Smooth muscle cell (in vitro differentiated cells): Measurements from ENCODE around the gene CATSPERZ. TPM values are rescaled to one million over a fixed set of nuclear protein-coding genes. Genes with fewer than 3 reads are reported as not detected.

Experiments
- DNase-seq: peaks from one replicate; lab custom pipeline; 2025; ENCODE audit not compliant: unreplicated experiment; lab: John Stamatoyannopoulos, UW
- H2AFZ ChIP-seq: fragments of 200-600 bp; sonication (generic); 2 replicates; pipeline ENCODE4 v1.6.0; 2016; ENCODE audit warnings: antibody characterized with exemption, low read depth, mild to moderate bottlenecking
- H3F3A ChIP-seq: fragments of 200-600 bp; sonication (generic); 2 replicates; pipeline ENCODE4 v1.6.0; 2017; ENCODE audit warnings: antibody characterized with exemption, low read depth
- H3K27ac ChIP-seq: fragments of 200-600 bp; sonication (generic); 2 replicates; pipeline ENCODE4 v1.5.1; 2016; ENCODE audit warnings: low read depth, mild to moderate bottlenecking
- H3K27me3 ChIP-seq: fragments of 200-600 bp; sonication (generic); 2 replicates; pipeline ENCODE4 v1.6.1; 2016; ENCODE audit warnings: low read depth, mild to moderate bottlenecking
- H3K36me3 ChIP-seq: fragments of 200-600 bp; sonication (generic); 2 replicates; pipeline ENCODE4 v1.5.1; 2016; ENCODE audit warnings: low read depth
- H3K4me1 ChIP-seq: fragments of 200-600 bp; sonication (generic); 2 replicates; pipeline ENCODE4 v1.5.1; 2016; ENCODE audit warnings: low read depth
- H3K4me2 ChIP-seq: fragments of 200-600 bp; sonication (generic); 2 replicates; pipeline ENCODE4 v1.6.0; 2016; ENCODE audit warnings: mild to moderate bottlenecking
- H3K4me3 ChIP-seq: fragments of 200-600 bp; sonication (generic); 2 replicates; pipeline ENCODE4 v1.5.1; 2016; ENCODE audit warnings: mild to moderate bottlenecking
- H3K79me2 ChIP-seq: fragments of 200-600 bp; sonication (generic); 2 replicates; pipeline ENCODE4 v1.6.0; 2016; ENCODE audit warnings: low read depth, mild to moderate bottlenecking
- H3K9ac ChIP-seq: fragments of 200-600 bp; sonication (generic); 2 replicates; pipeline ENCODE4 v1.6.0; 2016; ENCODE audit warnings: low read depth
- H3K9me3 ChIP-seq: fragments of 200-600 bp; sonication (generic); replicated peaks from 2 replicates; pipeline ENCODE4 v1.5.1; 2016; ENCODE audit warnings: low read depth
- H4K20me1 ChIP-seq: fragments of 200-600 bp; sonication (generic); 2 replicates; pipeline ENCODE4 v1.6.0; 2016; ENCODE audit warnings: low read depth
- CTCF ChIP-seq: fragments of 200-600 bp; sonication (generic); IDR thresholded peaks from 2 replicates; pipeline ENCODE4 v1.5.1; 2017; ENCODE audit warnings: borderline replicate concordance, mild to moderate bottlenecking, antibody characterized with exemption; ENCODE audit not compliant: insufficient read depth, poor library complexity, severe bottlenecking
- WGBS: methylation state at CpG from one replicate; pipeline ENCODE4 v1.1.7; 2016; ENCODE audit warnings: low lambda C conversion rate; 5-methylcytosine and 5-hydroxymethylcytosine counted together
- polyA plus RNA-seq: library from polyadenylated mRNA; unstranded; fragments of >200 nt; fragmentation: Nextera tagmentation; extraction: Ambion mirVana; gene quantifications from 2 replicates; pipeline ENCODE4 v1.2.1, GENCODE V29; 2016
- total RNA-seq: library from RNA; depleted of rRNA; stranded (reverse); fragments of >200 nt; gene quantifications from 2 replicates; pipeline ENCODE4 v1.2.3, GENCODE V29; 2014

The CATSPERZ gene
- total and polyA plus RNA-seq, 2 experiments from 2014 or later, result not detected

GRCh38 chr11:64333556-64333955 is 33.4 kb downstream of the CATSPERZ start:
- H3K9ac ChIP-seq, result no peak overlapping the region
- H2AFZ ChIP-seq, result no peak overlapping the region
- 92% methylated on average over 8 of the region's 8 CpGs for WGBS
- DNase-seq, result no peak
- H3K36me3 ChIP-seq, result no peaks in the 10 kb centered on the region
- no peaks in the 10 kb centered on the region for H3K9me3 ChIP-seq
- no peaks in the 10 kb centered on the region for H3K27me3 ChIP-seq
- H4K20me1 ChIP-seq, result no peaks in the 10 kb centered on the region
- no peaks in the 10 kb centered on the region for H3F3A ChIP-seq
- no peaks in the 10 kb centered on the region for H3K4me1 ChIP-seq
- no peaks in the 10 kb centered on the region for H3K79me2 ChIP-seq
- TF ChIP-seq CTCF, result no peak
- H3K4me3 ChIP-seq, result no peak overlapping the region
- H3K4me2 ChIP-seq, result no peak overlapping the region
- no peak overlapping the region for H3K27ac ChIP-seq

- Histone ChIP-seq H3K4me3 (no peak overlapping the region), H3K27me3 (no peaks in the 10 kb centered on the region), H3K36me3 (no peaks in the 10 kb centered on the region), H3K9ac (peak overlapping the region; percentile 56), H3F3A (no peaks in the 10 kb centered on the region), H4K20me1 (no peaks in the 10 kb centered on the region), H3K27ac (peak overlapping the region; percentile 66), H3K79me2 (no peaks in the 10 kb centered on the region), H3K9me3 (no peaks in the 10 kb centered on the region), H3K4me1 (no peaks in the 10 kb centered on the region), H3K4me2 (no peak overlapping the region), H2AFZ (no peak overlapping the region)
- no peak for TF ChIP-seq CTCF
- 39% methylated on average over 13 of the region's 13 CpGs for WGBS
- DNase-seq, result no peak
These were observed 34.9 kb downstream of the CATSPERZ start for GRCh38 chr11:64334764-64335735.

GRCh38 chr11:64337538-64338249 is 37.5 kb downstream of the CATSPERZ start:
- H3K4me2 ChIP-seq, result no peak overlapping the region
- DNase-seq, result no peak
- H3K79me2 ChIP-seq, result no peaks in the 10 kb centered on the region
- no peaks in the 10 kb centered on the region for H3K9me3 ChIP-seq
- no peak overlapping the region for H3K9ac ChIP-seq
- no peaks in the 10 kb centered on the region for H3K36me3 ChIP-seq
- no peaks in the 10 kb centered on the region for H4K20me1 ChIP-seq
- no peak for TF ChIP-seq CTCF
- no peak overlapping the region for H3K4me3 ChIP-seq
- 85% methylated on average over 8 of the region's 8 CpGs for WGBS
- H3K27me3 ChIP-seq, result no peaks in the 10 kb centered on the region
- H2AFZ ChIP-seq, result no peak overlapping the region
- H3K27ac ChIP-seq, result no peak overlapping the region
- H3F3A ChIP-seq, result no peaks in the 10 kb centered on the region
- H3K4me1 ChIP-seq, result peaks cover 7% of the 10 kb centered on the region
